Upper lobe of left lung (tissue), 6 donors: ENCODE data around the gene LRRC15. TPM values are rescaled to one million over a fixed set of nuclear protein-coding genes. Genes with fewer than 3 reads are reported as not detected.

ENCODE experiments used
- ATAC-seq, 2 donors: fragments of 200-7000 bp; cut with Tn5 transposase; one replicate each; pipeline ENCODE4 v1.9.1; 2022; ENCODE audit warnings: mild to moderate bottlenecking in 2 of 2, moderate library complexity in 2 of 2; ENCODE audit not compliant: low FRiP score in 2 of 2
- DNase-seq, 2 donors: peaks; one replicate each; pipeline ENCODE4 v3.0.0-alpha.2; 2019 to 2020
- H3K27ac ChIP-seq, 4 donors: fragments of 200-600 bp; sonication (generic); one replicate each; pipeline ENCODE4 v1.5.1; 2016 to 2019
- H3K27me3 ChIP-seq, 4 donors: fragments of 200-600 bp; sonication (generic); one replicate each; pipeline ENCODE4 v1.5.1; 2017 to 2019
- H3K36me3 ChIP-seq, 4 donors: fragments of 200-600 bp; sonication (generic); one replicate each; pipeline ENCODE4 v1.5.1; 2016 to 2019
- H3K4me1 ChIP-seq, 4 donors: fragments of 200-600 bp; sonication (generic); one replicate each; pipeline ENCODE4 v1.5.1; 2018 to 2019
- H3K4me3 ChIP-seq, 4 donors: fragments of 200-600 bp; sonication (generic); one replicate each; pipeline ENCODE4 v1.5.1; 2017 to 2019; ENCODE audit warnings: mild to moderate bottlenecking in 2 of 4, moderate library complexity in 1 of 4
- H3K9me3 ChIP-seq, 4 donors: fragments of 200-600 bp; sonication (generic); one replicate each; pipeline ENCODE4 v1.5.1; 2018 to 2019
- EP300 ChIP-seq, 4 donors: sonication (generic); formaldehyde crosslinking; IDR thresholded peaks; one replicate each; pipeline ENCODE4 v1.5.1; 2017; ENCODE audit warnings: antibody characterized with exemption in 4 of 4, control low read depth in 2 of 4
- POLR2A ChIP-seq, 4 donors: fragments of 450-650 bp; IDR thresholded peaks; one replicate each; pipeline ENCODE4 v1.5.1; 2016 to 2017; ENCODE audit warnings: antibody characterized with exemption in 4 of 4, mild to moderate bottlenecking in 2 of 4
- POLR2AphosphoS5 ChIP-seq, 2 donors: sonication (generic); formaldehyde crosslinking; IDR thresholded peaks; one replicate each; pipeline ENCODE4 v1.5.1; 2017; ENCODE audit warnings: antibody characterized with exemption in 2 of 2
- WGBS, 2 donors: methylation state at CpG; one replicate each; pipeline ENCODE4 v1.1.5; 2017 to 2018; 5-methylcytosine and 5-hydroxymethylcytosine counted together
- total RNA-seq, 6 donors: library from RNA; depleted of rRNA in 4 of 6; stranded (reverse); fragments of >200 nt in 4 of 6; gene quantifications; one replicate each; pipeline versions ENCODE4 v1.1.0 to v1.2.1, GENCODE V29; 2016 to 2021
- TF ChIP-seq, protein P1 (sequence below), 6 experiments: fragments of 450-650 bp in 4 of 6; fragments of 200-600 bp in 2 of 6; sonication (generic) in 2 of 6; IDR thresholded peaks; one replicate each; pipeline ENCODE4 v1.5.1; 2016 to 2019; ENCODE audit warnings: antibody characterized with exemption in 6 of 6
- donor health status: DM: no; HTN: no; CAD: no; lungs with moderate emphysema.
- donor health status: DM: no; HTN: yes; CAD: no; lungs with severe emphysema.

LRRC15 gene
- total RNA-seq, 6 donors from 2014 or later, result 0.15 to 1.1 (median 1.0) TPM; not detected in 3

DNA sequence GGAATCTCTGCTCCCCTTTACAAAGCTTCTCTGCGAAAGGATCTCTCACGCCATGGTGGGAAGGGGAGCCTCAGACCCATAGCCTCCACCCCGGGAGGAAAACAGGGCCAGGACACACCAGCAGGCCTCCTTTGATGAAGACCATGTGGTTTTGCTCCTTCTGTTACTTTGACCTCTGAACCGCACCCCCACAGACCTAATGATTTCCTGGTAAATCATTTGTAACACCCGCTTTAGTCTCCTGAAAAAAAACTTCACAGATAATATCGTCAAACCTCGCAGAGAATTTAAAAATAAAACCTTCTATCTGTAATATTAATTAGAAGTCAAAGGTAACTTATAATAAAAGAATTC, 36.7 kb downstream of the LRRC15 start:
- Histone ChIP-seq H3K9me3 (no peaks in the 10 kb centered on the region), H3K27ac (no peak overlapping the region), H3K27me3 (peaks cover 0 to 2% (median 0%) of the 10 kb centered on the region in 4 donors), H3K4me1 (peaks cover 6 to 19% (median 7%) of the 10 kb centered on the region in 4 donors), H3K4me3 (no peak overlapping the region), H3K36me3 (no peaks in the 10 kb centered on the region)
- 90 to 91% methylated on average over 7 of the region's 7 CpGs for WGBS, 2 donors
- ATAC-seq, result no peak
- DNase-seq, result no peak
- TF ChIP-seq EP300 (IDR thresholded peaks at IDR 0.05) (no peak), POLR2A (IDR thresholded peaks at IDR 0.05) (no peak), POLR2AphosphoS5 (IDR thresholded peaks at IDR 0.05) (no peak)
- TF ChIP-seq, protein P1, sequence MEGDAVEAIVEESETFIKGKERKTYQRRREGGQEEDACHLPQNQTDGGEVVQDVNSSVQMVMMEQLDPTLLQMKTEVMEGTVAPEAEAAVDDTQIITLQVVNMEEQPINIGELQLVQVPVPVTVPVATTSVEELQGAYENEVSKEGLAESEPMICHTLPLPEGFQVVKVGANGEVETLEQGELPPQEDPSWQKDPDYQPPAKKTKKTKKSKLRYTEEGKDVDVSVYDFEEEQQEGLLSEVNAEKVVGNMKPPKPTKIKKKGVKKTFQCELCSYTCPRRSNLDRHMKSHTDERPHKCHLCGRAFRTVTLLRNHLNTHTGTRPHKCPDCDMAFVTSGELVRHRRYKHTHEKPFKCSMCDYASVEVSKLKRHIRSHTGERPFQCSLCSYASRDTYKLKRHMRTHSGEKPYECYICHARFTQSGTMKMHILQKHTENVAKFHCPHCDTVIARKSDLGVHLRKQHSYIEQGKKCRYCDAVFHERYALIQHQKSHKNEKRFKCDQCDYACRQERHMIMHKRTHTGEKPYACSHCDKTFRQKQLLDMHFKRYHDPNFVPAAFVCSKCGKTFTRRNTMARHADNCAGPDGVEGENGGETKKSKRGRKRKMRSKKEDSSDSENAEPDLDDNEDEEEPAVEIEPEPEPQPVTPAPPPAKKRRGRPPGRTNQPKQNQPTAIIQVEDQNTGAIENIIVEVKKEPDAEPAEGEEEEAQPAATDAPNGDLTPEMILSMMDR (IDR thresholded peaks at IDR 0.05), result no peak

GRCh38 chr3:194330579-194330978, 39.0 kb downstream of the LRRC15 start:
- peaks cover 6 to 19% (median 7%) of the 10 kb centered on the region in 4 donors for H3K4me1 ChIP-seq
- no peak for ATAC-seq

DNA sequence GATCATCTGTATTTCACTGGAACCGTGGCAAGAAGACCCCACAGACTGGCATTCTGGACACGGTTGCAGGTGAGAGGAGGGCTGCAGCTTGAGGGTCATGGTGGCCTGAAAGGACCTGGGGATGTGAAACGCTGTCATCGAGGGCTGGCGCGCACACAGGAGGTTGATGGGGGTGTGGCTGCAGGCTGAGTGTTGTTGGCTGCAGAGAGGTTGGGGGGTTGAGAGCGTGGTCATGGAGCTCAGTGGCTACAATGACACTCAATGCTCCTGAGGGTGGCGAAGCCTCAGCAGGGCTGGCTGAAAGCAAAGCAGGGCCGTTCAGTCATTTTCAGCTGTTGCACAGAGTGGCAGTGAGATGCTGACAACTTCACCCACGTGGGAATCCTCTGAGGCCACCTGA, 39.4 kb downstream of the LRRC15 start:
- DNase-seq, result no peak
- no peak for ATAC-seq
- TF ChIP-seq, protein P1 (IDR thresholded peaks at IDR 0.05), result no peak
- TF ChIP-seq EP300 (IDR thresholded peaks at IDR 0.05), result no peak
- no peak for TF ChIP-seq POLR2A (IDR thresholded peaks at IDR 0.05)
- no peak for TF ChIP-seq POLR2AphosphoS5 (IDR thresholded peaks at IDR 0.05)
- WGBS, 2 donors, result 63 to 75% methylated on average over 10 of the region's 10 CpGs
- peaks cover 6 to 19% (median 7%) of the 10 kb centered on the region in 4 donors for H3K4me1 ChIP-seq
- H3K9me3 ChIP-seq, result no peaks in the 10 kb centered on the region
- H3K36me3 ChIP-seq, result no peaks in the 10 kb centered on the region
- H3K27ac ChIP-seq, result no peak overlapping the region
- peaks cover 0 to 2% (median 0%) of the 10 kb centered on the region in 4 donors for H3K27me3 ChIP-seq
- H3K4me3 ChIP-seq, result no peak overlapping the region

More at GRCh38 chr3:194330579-194330978, 39.0 kb downstream of the LRRC15 start:
- no peak for TF ChIP-seq POLR2A (IDR thresholded peaks at IDR 0.05)
- TF ChIP-seq POLR2AphosphoS5 (IDR thresholded peaks at IDR 0.05), result no peak
- TF ChIP-seq, protein P1 (IDR thresholded peaks at IDR 0.05), result no peak
- no peak for TF ChIP-seq EP300 (IDR thresholded peaks at IDR 0.05)
- H3K4me3 ChIP-seq, result no peak overlapping the region
- no peaks in the 10 kb centered on the region for H3K36me3 ChIP-seq
- no peaks in the 10 kb centered on the region for H3K9me3 ChIP-seq
- WGBS, 2 donors, result 46 to 65% methylated on average over 4 of the region's 4 CpGs
- H3K27me3 ChIP-seq, result peaks cover 0 to 2% (median 0%) of the 10 kb centered on the region in 4 donors
- DNase-seq, result peak in 1 of 2 donors; percentile 54
- H3K27ac ChIP-seq, result no peak overlapping the region

DNA sequence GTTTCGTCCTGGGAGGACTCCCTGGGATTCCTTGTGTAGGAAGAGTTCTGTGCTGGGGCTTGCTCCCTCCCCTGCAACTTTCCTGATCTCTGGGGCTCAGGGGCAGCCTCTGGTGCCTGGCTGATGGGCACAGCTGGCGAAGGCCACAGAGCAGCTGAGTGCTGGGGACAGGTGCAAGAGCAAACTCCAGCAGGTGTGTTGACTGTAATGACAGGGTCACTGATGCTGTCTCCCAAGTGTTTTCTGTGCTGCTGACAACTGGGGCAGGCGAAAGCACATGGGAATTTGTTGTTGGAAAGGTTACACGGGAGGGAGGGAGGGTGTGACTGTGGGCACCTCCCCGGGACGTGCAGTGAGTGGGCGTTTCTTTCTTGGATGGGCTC, 40.0 kb downstream of the LRRC15 start:
- H3K4me3 ChIP-seq, result no peak overlapping the region
- no peaks in the 10 kb centered on the region for H3K36me3 ChIP-seq
- peaks cover 0 to 2% (median 0%) of the 10 kb centered on the region in 4 donors for H3K27me3 ChIP-seq
- 87 to 93% methylated on average over 7 of the region's 7 CpGs for WGBS, 2 donors
- TF ChIP-seq POLR2AphosphoS5 (IDR thresholded peaks at IDR 0.05) (no peak), POLR2A (IDR thresholded peaks at IDR 0.05) (no peak)
- TF ChIP-seq, protein P1 (IDR thresholded peaks at IDR 0.05), result no peak
- no peaks in the 10 kb centered on the region for H3K9me3 ChIP-seq
- H3K4me1 ChIP-seq, result peaks cover 6 to 19% (median 7%) of the 10 kb centered on the region in 4 donors
- DNase-seq (no peak), ATAC-seq (no peak)
- H3K27ac ChIP-seq, result no peak overlapping the region

- WGBS, 2 donors, result 92% methylated on average over 14 of the region's 14 CpGs
- no peaks in the 10 kb centered on the region for H3K9me3 ChIP-seq
- H3K36me3 ChIP-seq, result no peaks in the 10 kb centered on the region
- ATAC-seq, result no peak
- no peak for DNase-seq
- H3K27me3 ChIP-seq, result peaks cover 0 to 2% (median 0%) of the 10 kb centered on the region in 4 donors
- no peak overlapping the region for H3K27ac ChIP-seq
- TF ChIP-seq POLR2AphosphoS5 (IDR thresholded peaks at IDR 0.05) (no peak), POLR2A (IDR thresholded peaks at IDR 0.05) (no peak), EP300 (IDR thresholded peaks at IDR 0.05) (no peak)
- TF ChIP-seq, protein P1 (IDR thresholded peaks at IDR 0.05), result no peak
- H3K4me1 ChIP-seq, result peaks cover 6 to 22% (median 7%) of the 10 kb centered on the region in 4 donors
- no peak overlapping the region for H3K4me3 ChIP-seq
Observed at GRCh38 chr3:194328942-194329582, 40.5 kb downstream of the LRRC15 start.
